HEK293T (cell line): ENCODE measurements around the gene ZNF408.

Source experiments
- FOXM1 ChIP-seq: fragments of 450-650 bp; IDR thresholded peaks from 2 replicates; pipeline ENCODE4 v1.6.1; 2017; ENCODE audit warnings: mild to moderate bottlenecking, borderline replicate concordance
- SUZ12 ChIP-seq: fragments of 450-650 bp; IDR thresholded peaks from 2 replicates; pipeline ENCODE4 v1.6.1; 2016; ENCODE audit warnings: mild to moderate bottlenecking

DNA sequence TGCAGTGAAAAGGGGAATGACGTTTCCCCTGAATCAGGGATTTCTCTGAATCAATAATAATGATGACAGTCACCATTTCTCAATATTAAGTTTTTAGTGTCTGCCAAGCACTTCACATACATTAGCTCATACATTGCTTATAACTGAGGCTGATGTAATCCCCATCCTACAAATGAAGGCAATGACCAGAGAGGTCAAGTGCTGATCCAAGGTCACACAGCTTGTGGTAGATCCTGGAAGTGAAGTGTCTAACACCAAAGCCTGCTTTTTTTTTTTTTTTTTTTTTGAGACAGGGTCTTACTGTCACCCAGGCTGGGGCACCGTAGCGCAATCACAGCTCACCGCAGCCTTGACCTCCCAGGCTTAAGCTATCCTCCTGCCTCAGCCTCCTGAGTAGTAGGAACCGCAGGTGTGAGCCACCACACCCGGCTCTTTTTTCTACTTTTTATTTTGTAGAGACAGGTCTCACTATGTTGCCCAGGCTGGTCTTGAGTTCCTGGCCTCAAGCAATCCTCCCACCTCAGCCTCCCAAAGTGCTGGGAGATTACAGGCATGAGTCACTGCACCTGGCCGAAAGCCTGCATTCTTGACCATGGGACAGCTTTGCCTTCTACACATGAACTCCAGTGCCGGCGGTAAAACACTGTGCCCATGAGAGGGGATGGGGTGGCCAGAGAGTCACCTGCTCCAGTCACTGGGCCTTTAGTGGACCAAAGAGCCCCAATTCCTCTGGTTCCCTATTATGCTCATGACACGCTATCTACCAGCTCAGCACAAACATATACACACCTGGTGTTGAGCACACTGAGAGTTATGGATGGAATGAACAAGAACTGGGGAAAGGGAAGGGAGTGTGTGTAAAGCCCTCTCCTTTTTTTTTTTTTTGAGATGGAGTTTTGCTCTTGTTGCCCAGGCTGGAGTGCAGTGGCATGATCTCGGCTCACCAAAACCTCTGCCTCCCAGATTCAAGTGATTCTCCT, 17.8 kb upstream of the ZNF408 start:
- TF ChIP-seq SUZ12 (no peak), FOXM1 (no peak)
